ENCODE results near the gene CELSR1.

Gene CELSR1

GRCh38 chr22:46538814-46539160, 1.4 kb upstream of the CELSR1 start:
- Mint-ChIP-seq H3K9me3 (peaks cover 25% of the 10 kb centered on the region), H3K4me1 (peaks cover 9% of the 10 kb centered on the region), H3K4me3 (peak overlapping the region; percentile 71), H3K27me3 (ENCODE audit: low read depth, poor library complexity) (peaks cover 55% of the 10 kb centered on the region), H3K27ac (no peak overlapping the region), H3K36me3 (ENCODE audit: low read depth) (peaks cover 17% of the 10 kb centered on the region)
- no peak for DNase-seq
- no peak for TF ChIP-seq CTCF (IDR thresholded peaks at IDR 0.05)

- no peak overlapping the region for H3K27ac Mint-ChIP-seq
These were observed 760 bp upstream of the CELSR1 start for GRCh38 chr22:46537946-46538813.

GRCh38 chr22:46536537-46537224, 739 bp downstream of the CELSR1 start:
- H3K36me3 Mint-ChIP-seq (ENCODE audit: low read depth) = peaks cover 27% of the 10 kb centered on the region
- TF ChIP-seq CTCF (IDR thresholded peaks at IDR 0.05) = no peak
- peaks cover 33% of the 10 kb centered on the region for H3K9me3 Mint-ChIP-seq
- peaks cover 67% of the 10 kb centered on the region for H3K27me3 Mint-ChIP-seq (ENCODE audit: low read depth, poor library complexity)
- no peak overlapping the region for H3K27ac Mint-ChIP-seq
- DNase-seq = peak; percentile 43
- H3K4me1 Mint-ChIP-seq = peaks cover 23% of the 10 kb centered on the region
- no peak overlapping the region for H3K4me3 Mint-ChIP-seq

More at GRCh38 chr22:46537946-46538813, 760 bp upstream of the CELSR1 start:
- Mint-ChIP-seq H3K9me3 (peaks cover 29% of the 10 kb centered on the region), H3K4me1 (peaks cover 9% of the 10 kb centered on the region), H3K36me3 (ENCODE audit: low read depth) (peaks cover 21% of the 10 kb centered on the region), H3K27me3 (ENCODE audit: low read depth, poor library complexity) (peaks cover 61% of the 10 kb centered on the region), H3K4me3 (peak overlapping the region; percentile 71)
- peak; percentile 29 for TF ChIP-seq CTCF (IDR thresholded peaks at IDR 0.05)
- peak; percentile 62 for DNase-seq

- Mint-ChIP-seq H3K4me1 (peaks cover 23% of the 10 kb centered on the region), H3K27ac (no peak overlapping the region), H3K36me3 (ENCODE audit: low read depth) (peaks cover 27% of the 10 kb centered on the region), H3K27me3 (ENCODE audit: low read depth, poor library complexity) (peaks cover 67% of the 10 kb centered on the region), H3K9me3 (peaks cover 33% of the 10 kb centered on the region), H3K4me3 (peak overlapping the region; percentile 23)
- TF ChIP-seq CTCF (IDR thresholded peaks at IDR 0.05) = no peak
- DNase-seq = no peak
These were observed 1.4 kb downstream of the CELSR1 start for GRCh38 chr22:46535876-46536536.

GRCh38 chr22:46534901-46535630, 2.4 kb downstream of the CELSR1 start:
- Mint-ChIP-seq H3K36me3 (ENCODE audit: low read depth) (peaks cover 32% of the 10 kb centered on the region), H3K4me1 (peaks cover 29% of the 10 kb centered on the region), H3K4me3 (peak overlapping the region; percentile 15), H3K27ac (no peak overlapping the region), H3K27me3 (ENCODE audit: low read depth, poor library complexity) (peaks cover 63% of the 10 kb centered on the region), H3K9me3 (peaks cover 33% of the 10 kb centered on the region)
- TF ChIP-seq CTCF (IDR thresholded peaks at IDR 0.05) = no peak
- DNase-seq = no peak
